B cell (primary cell): ENCODE measurements around the gene TFAP2A. TPM values are rescaled to one million over a fixed set of nuclear protein-coding genes. Genes with fewer than 3 reads are reported as not detected.
A peak's percentile ranks its signal among the peaks of the same experiment; 100 is the strongest.

Experiments used
- ATAC-seq: fragments of 200-7000 bp; cut with Tn5 transposase; one replicate; pipeline ENCODE4 v1.10.0; 2021; ENCODE audit warnings: low read depth, mild to moderate bottlenecking, moderate number of reproducible peaks, moderate library complexity
- CTCF ChIA-PET: fragments of 350-600 bp; sonication (Branson Sonifier 250); formaldehyde crosslinking; loops from one replicate; lab custom pipeline; 2021; ENCODE audit warnings: antibody characterized with exemption, inconsistent platforms; lab: Charles Lee
- POLR2A ChIA-PET: fragments of 350-600 bp; sonication (Branson Sonifier 250); formaldehyde crosslinking; loops from one replicate; lab custom pipeline; 2021; ENCODE audit warnings: antibody characterized with exemption; lab: Charles Lee
- DNase-seq: peaks from one replicate; pipeline ENCODE4 v3.0.0; 2013
- H2AFZ ChIP-seq: 2 replicates; pipeline ENCODE4 v1.6.1; 2012; ENCODE audit warnings: mild to moderate bottlenecking, low read depth, low read length; ENCODE audit not compliant: insufficient read depth, poor library complexity, severe bottlenecking
- H3K27ac ChIP-seq, 2 donors: 1 replicate in 1 of 2; 2 replicates in 1 of 2; pipeline ENCODE4 v1.5.1; 2012 to 2013; ENCODE audit warnings: low read length in 2 of 2, mild to moderate bottlenecking in 2 of 2, moderate library complexity in 1 of 2
- H3K27me3 ChIP-seq, 4 experiments: fragments of 200-600 bp in 1 of 4; sonication (generic) in 1 of 4; replicated peaks in 1 of 4; 1 replicate in 2 of 4; 2 replicates in 2 of 4; pipeline versions ENCODE4 v1.6.1 to v1.7.0; 2013 to 2016; ENCODE audit warnings: low read length in 3 of 4, mild to moderate bottlenecking in 2 of 4, mixed read lengths in 1 of 4, moderate library complexity in 1 of 4; ENCODE audit not compliant: insufficient read depth in 4 of 4, control insufficient read depth in 3 of 4; ENCODE audit errors: control extremely low read depth in 1 of 4
- H3K36me3 ChIP-seq, 2 experiments: replicated peaks in 1 of 2; 1 replicate in 1 of 2; 2 replicates in 1 of 2; pipeline versions ENCODE4 v1.6.1 to v1.7.1; 2013; ENCODE audit warnings: low read length in 1 of 2; ENCODE audit not compliant: insufficient read depth in 2 of 2, control insufficient read depth in 1 of 2; ENCODE audit errors: control extremely low read depth in 1 of 2, extremely low read depth in 1 of 2
- H3K4me1 ChIP-seq, 2 donors: fragments of 200-600 bp in 1 of 2; sonication (generic) in 1 of 2; 1 replicate in 1 of 2; 2 replicates in 1 of 2; pipeline versions ENCODE4 v1.5.1 to v1.6.1; 2013 to 2017; ENCODE audit warnings: low read length in 2 of 2; ENCODE audit not compliant: control insufficient read depth in 2 of 2, insufficient read depth in 2 of 2
- H3K4me2 ChIP-seq: replicated peaks from 2 replicates; pipeline ENCODE3; 2012; ENCODE audit warnings: mild to moderate bottlenecking, low read depth, low read length; ENCODE audit not compliant: poor library complexity, severe bottlenecking
- H3K4me3 ChIP-seq, 5 experiments: fragments of 200-600 bp in 1 of 5; sonication (generic) in 1 of 5; 1 replicate in 3 of 5; 2 replicates in 2 of 5; pipeline versions ENCODE4 v1.5.1 to v1.7.0; 2011 to 2016; ENCODE audit warnings: low read length in 4 of 5, mild to moderate bottlenecking in 4 of 5, low read depth in 2 of 5, control low read depth in 1 of 5, moderate library complexity in 1 of 5; ENCODE audit not compliant: insufficient read depth in 1 of 5; ENCODE audit errors: control extremely low read depth in 1 of 5, extremely low read depth in 1 of 5
- H3K79me2 ChIP-seq: fragments of 200-600 bp; sonication (generic); one replicate; pipeline ENCODE4 v1.6.0; 2016; ENCODE audit warnings: low read length; ENCODE audit not compliant: control insufficient read depth, insufficient read depth
- H3K9ac ChIP-seq: fragments of 200-600 bp; sonication (generic); 2 replicates; pipeline ENCODE4 v1.6.1; 2017; ENCODE audit warnings: mild to moderate bottlenecking, low read length, moderate library complexity
- H3K9me3 ChIP-seq, 3 donors: one replicate each; pipeline versions ENCODE4 v1.6.1 to v1.7.1; 2013; ENCODE audit warnings: low read length in 2 of 3; ENCODE audit not compliant: control insufficient read depth in 2 of 3, insufficient read depth in 1 of 3; ENCODE audit errors: control extremely low read depth in 1 of 3
- H4K20me1 ChIP-seq: 2 replicates; pipeline ENCODE4 v1.6.0; 2012; ENCODE audit warnings: mild to moderate bottlenecking, low read length; ENCODE audit not compliant: insufficient read depth, control insufficient read depth, poor library complexity, severe bottlenecking
- H3K27ac Mint-ChIP-seq: one replicate; pipeline ENCODE4 v1.8.0; 2021; ENCODE audit warnings: mixed read lengths
- H3K27me3 Mint-ChIP-seq: one replicate; pipeline ENCODE4 v1.8.0; 2021; ENCODE audit warnings: mixed read lengths
- H3K4me1 Mint-ChIP-seq: one replicate; pipeline ENCODE4 v1.8.0; 2021; ENCODE audit warnings: mixed read lengths
- H3K4me3 Mint-ChIP-seq: one replicate; pipeline ENCODE4 v1.8.0; 2021; ENCODE audit warnings: mixed read lengths
- H3K9me3 Mint-ChIP-seq: one replicate; pipeline ENCODE4 v1.8.0; 2022; ENCODE audit warnings: mixed read lengths; ENCODE audit not compliant: insufficient read depth
- CTCF ChIP-seq: fragments of 200-600 bp; IDR thresholded peaks from one replicate; pipeline ENCODE4 v1.8.0; 2022; ENCODE audit warnings: antibody characterized with exemption, mild to moderate bottlenecking
- EZH2 ChIP-seq: IDR thresholded peaks from 2 replicates; pipeline ENCODE4 v1.6.1; 2012; ENCODE audit warnings: borderline replicate concordance, low read depth, mild to moderate bottlenecking, moderate library complexity, low read length; ENCODE audit not compliant: insufficient read depth, poor library complexity, severe bottlenecking
- WGBS: methylation state at CpG from one replicate; pipeline ENCODE4 v1.1.5; 2013; ENCODE audit warnings: missing lambda C conversion rate; ENCODE audit not compliant: insufficient coverage; 5-methylcytosine and 5-hydroxymethylcytosine counted together
- intact Hi-C: fragments of 100-400 bp; cut with micrococcal nuclease; formaldehyde crosslinking; loops from one replicate; pipeline ENCODE4 v1.10.0; 2022
- polyA plus RNA-seq: library from polyadenylated mRNA; depleted of rRNA; stranded (reverse); fragments of >200 nt; gene quantifications from 2 replicates; pipeline ENCODE4 v1.2.3, GENCODE V29; 2012
- total RNA-seq, 2 donors: library from RNA; stranded (reverse); fragments of 120-200 nt in 1 of 2; gene quantifications; 1 replicate in 1 of 2; 2 replicates in 1 of 2; pipeline versions ENCODE4 v1.2.3 to v1.2.4, GENCODE V29; 2013 to 2022

Gene TFAP2A
- total and polyA plus RNA-seq, 2 donors (not counting 1 experiment from before 2014, with no cell fraction given) = not detected

GRCh38 chr6:10404107-10404798 lies 10.6 kb downstream of the TFAP2A start:
- no peaks in the 10 kb centered on the region for H3K79me2 ChIP-seq
- peak overlapping the region; percentile 75 for H3K4me2 ChIP-seq
- H3K9me3 ChIP-seq = peaks cover 20 to 28% (median 21%) of the 10 kb centered on the region in 3 donors
- DNase-seq = peak; percentile 91
- Mint-ChIP-seq H3K4me1 (peaks cover 13% of the 10 kb centered on the region), H3K27me3 (peaks cover 77% of the 10 kb centered on the region), H3K4me3 (peak overlapping the region; percentile 81), H3K9me3 (peaks cover 26% of the 10 kb centered on the region), H3K27ac (peak overlapping the region; percentile 56)
- H4K20me1 ChIP-seq = no peaks in the 10 kb centered on the region
- intact Hi-C loops = loop anchor here (2.0 to 5.0 kb wide), 3 partner anchors 19 to 435 kb away; partner anchors contain the start of genes MAK and TMEM14B
- no peaks in the 10 kb centered on the region for H3K36me3 ChIP-seq
- ChIA-PET CTCF (interaction anchor here (1.2 kb wide), 1 partner anchor 257 kb away, joined by 3 read pairs; no protein-coding TSS in a partner anchor), POLR2A (interaction anchor here (0.6 kb wide), 1 partner anchor 291 kb away, joined by 3 read pairs; the partner anchor contains the start of gene PAK1IP1)
- peak overlapping the region; percentile 53 for H3K9ac ChIP-seq
- ATAC-seq = peak; percentile 87
- H3K27me3 ChIP-seq = peaks cover 0 to 64% (median 62%) of the 10 kb centered on the region in 4 experiments
- WGBS = 3% methylated on average over 86 of the region's 87 CpGs
- peak overlapping the region; percentile 32 to 37 for H3K27ac ChIP-seq
- peak overlapping the region; percentile 75 for H2AFZ ChIP-seq
- peaks cover 14 to 15% of the 10 kb centered on the region in 2 donors for H3K4me1 ChIP-seq
- TF ChIP-seq EZH2 (no peak), CTCF (no peak)
- peak overlapping the region; percentile 43 to 66 (median 59) for H3K4me3 ChIP-seq
